GM19099 (cell line): ENCODE data around the gene APOF.

ENCODE experiments used
- POLR2A ChIP-seq: IDR thresholded peaks from 3 replicates; pipeline ENCODE4 v1.6.1; 2011; ENCODE audit warnings: low read depth; ENCODE audit not compliant: insufficient read length; ENCODE audit errors: extremely low read depth

Gene APOF

GRCh38 chr12:56337753-56338251, 24.9 kb downstream of the APOF start:
- TF ChIP-seq POLR2A, result no peak

GRCh38 chr12:56336361-56337167, 26.1 kb downstream of the APOF start:
- peak; percentile 23 for TF ChIP-seq POLR2A

- no peak for TF ChIP-seq POLR2A
These were observed 28.2 kb downstream of the APOF start for GRCh38 chr12:56334490-56334793.

- peak; percentile 89 for TF ChIP-seq POLR2A
These were observed 28.8 kb downstream of the APOF start, which contains the start of gene PAN2 for GRCh38 chr12:56333679-56334489. PAN2 (minus strand) TSS chr12:56334000; CDS start chr12:56333094, 906 bp downstream.

GRCh38 chr12:56333197-56333678, 29.4 kb downstream of the APOF start:
- TF ChIP-seq POLR2A, result no peak

- TF ChIP-seq POLR2A, result no peak
These were observed 30.0 kb downstream of the APOF start for GRCh38 chr12:56332512-56333196.

GRCh38 chr12:56330936-56331490, 31.6 kb downstream of the APOF start:
- no peak for TF ChIP-seq POLR2A

- no peak for TF ChIP-seq POLR2A
These were observed 36.1 kb downstream of the APOF start for GRCh38 chr12:56326533-56326932.

GRCh38 chr12:56326126-56326525, 36.5 kb downstream of the APOF start:
- no peak for TF ChIP-seq POLR2A

GRCh38 chr12:56324206-56324605, 38.5 kb downstream of the APOF start:
- no peak for TF ChIP-seq POLR2A

- no peak for TF ChIP-seq POLR2A
These were observed 41.6 kb downstream of the APOF start for GRCh38 chr12:56321027-56321426.

GRCh38 chr12:56317675-56318074, 45.0 kb downstream of the APOF start:
- TF ChIP-seq POLR2A, result no peak

- TF ChIP-seq POLR2A, result peak; percentile 89
These were observed 46.8 kb downstream of the APOF start, which contains the start of gene CNPY2 for GRCh38 chr12:56315622-56316473. CNPY2 (minus strand) TSS chr12:56315988; CDS start chr12:56315217, 771 bp downstream.

- no peak for TF ChIP-seq POLR2A
These were observed 47.4 kb downstream of the APOF start for GRCh38 chr12:56315249-56315621.
